Panc1 (cell line): ENCODE measurements around the gene MS4A15. TPM values are rescaled to one million over a fixed set of nuclear protein-coding genes. Genes with fewer than 3 reads are reported as not detected.

ENCODE experiments used
- ATAC-seq: fragments of 200-7000 bp; cut with Tn5 transposase; 2 replicates; pipeline ENCODE4 v1.9.1; 2020; ENCODE audit warnings: mild to moderate bottlenecking, moderate library complexity
- BruUV-seq: library from RNA; stranded (reverse); fragments of 400-500 nt; replicated peaks from 2 replicates; lab custom pipeline; 2021; lab: Mats Ljungman, UMichigan
- CTCF ChIA-PET: fragments of 300-600 bp; sonication (Branson Sonifier 250); formaldehyde crosslinking; loops from one replicate; lab custom pipeline; 2022; ENCODE audit warnings: antibody characterized with exemption; lab: Charles Lee
- POLR2A ChIA-PET: fragments of 300-600 bp; sonication (Branson Sonifier 250); formaldehyde crosslinking; loops from one replicate; lab custom pipeline; 2022; ENCODE audit warnings: antibody characterized with exemption; lab: Charles Lee
- DNase-seq: peaks from one replicate; pipeline ENCODE4 v3.0.0-alpha.2; 2010; ENCODE audit warnings: low read depth, low spot score
- H3K27ac ChIP-seq: 2 replicates; pipeline ENCODE4 v1.5.1; 2011; ENCODE audit warnings: mild to moderate bottlenecking, low read length, inconsistent platforms
- H3K27me3 ChIP-seq: fragments of 200-500 bp; sonication (Bioruptor generic); 2 replicates; pipeline ENCODE4 v1.6.0; 2014; ENCODE audit warnings: low read length, inconsistent platforms; ENCODE audit not compliant: control insufficient read depth, insufficient read depth
- H3K36me3 ChIP-seq: fragments of 200-500 bp; sonication (Bioruptor generic); 2 replicates; pipeline ENCODE4 v1.5.1; 2014; ENCODE audit warnings: inconsistent platforms, mild to moderate bottlenecking, low read length, moderate library complexity; ENCODE audit not compliant: control insufficient read depth, insufficient read depth
- H3K4me1 ChIP-seq: 2 replicates; pipeline ENCODE4 v1.5.1; 2011; ENCODE audit warnings: inconsistent platforms, mild to moderate bottlenecking, low read length, moderate library complexity; ENCODE audit not compliant: control insufficient read depth, insufficient read depth
- H3K4me3 ChIP-seq, 2 experiments: 2 replicates each; pipeline ENCODE4 v1.5.1; 2011 to 2012; ENCODE audit warnings: low read depth in 2 of 2, low read length in 2 of 2, mild to moderate bottlenecking in 2 of 2, inconsistent platforms in 1 of 2, moderate library complexity in 1 of 2
- H3K9me3 ChIP-seq: fragments of 200-500 bp; sonication (Bioruptor generic); 2 replicates; pipeline ENCODE4 v1.5.1; 2014; ENCODE audit warnings: low read depth, mild to moderate bottlenecking, inconsistent platforms, low read length, moderate library complexity; ENCODE audit not compliant: control insufficient read depth, insufficient read depth
- CTCF ChIP-seq: fragments of 450-650 bp; IDR thresholded peaks from 2 replicates; pipeline ENCODE4 v1.5.1; 2017; ENCODE audit warnings: mild to moderate bottlenecking
- POLR2AphosphoS5 ChIP-seq: IDR thresholded peaks from 2 replicates; pipeline ENCODE4 v1.6.1; 2012; ENCODE audit warnings: mild to moderate bottlenecking, low read depth, low read length, moderate library complexity
- SIN3A ChIP-seq: IDR thresholded peaks from 2 replicates; pipeline ENCODE4 v1.6.1; 2012; ENCODE audit warnings: low read depth, mild to moderate bottlenecking, low read length, moderate library complexity, borderline replicate concordance; ENCODE audit not compliant: insufficient read depth
- TCF7L2 ChIP-seq: IDR thresholded peaks from 2 replicates; pipeline ENCODE4 v1.6.1; 2011; ENCODE audit warnings: mild to moderate bottlenecking, low read depth, low read length, inconsistent platforms
- in situ Hi-C: cut with HindIII; loops from 2 replicates; pipeline ENCODE4 v1.10.0; 2016; ENCODE audit warnings: low sequenced_read_pairs, low pct_unique_long_range_greater_than_20kb
- intact Hi-C: fragments of 100-400 bp; cut with micrococcal nuclease; formaldehyde crosslinking; loops from one replicate; pipeline ENCODE4 v1.10.0; 2022; ENCODE audit not compliant: unreplicated experiment
- total RNA-seq: library from RNA; stranded (reverse); gene quantifications from one replicate; pipeline ENCODE4 v1.2.1, GENCODE V29; 2021; ENCODE audit not compliant: unreplicated experiment
- TF ChIP-seq, protein P1 (sequence below), 2 experiments: IDR thresholded peaks; 2 replicates each; pipeline ENCODE4 v1.6.1; 2011 to 2012; ENCODE audit warnings: low read depth in 2 of 2, control low read depth in 1 of 2, low read length in 1 of 2, mild to moderate bottlenecking in 1 of 2, moderate library complexity in 1 of 2; ENCODE audit not compliant: insufficient read depth in 1 of 2

MS4A15 gene
- total RNA-seq, 1 experiment from 2014 or later, result not detected

- DNase-seq, result no peak
- POLR2A ChIA-PET, result no interaction called here
- Histone ChIP-seq H3K4me1 (no peaks in the 10 kb centered on the region), H3K4me3 (no peak overlapping the region), H3K9me3 (no peaks in the 10 kb centered on the region), H3K36me3 (no peaks in the 10 kb centered on the region), H3K27ac (no peak overlapping the region), H3K27me3 (peaks cover 6% of the 10 kb centered on the region)
- in situ Hi-C loops, result no loop called here
- intact Hi-C loops, result no loop called here
- TF ChIP-seq SIN3A, result no peak
- TF ChIP-seq TCF7L2, result no peak
- TF ChIP-seq CTCF, result no peak
- no peak for TF ChIP-seq POLR2AphosphoS5
- TF ChIP-seq, protein P1, sequence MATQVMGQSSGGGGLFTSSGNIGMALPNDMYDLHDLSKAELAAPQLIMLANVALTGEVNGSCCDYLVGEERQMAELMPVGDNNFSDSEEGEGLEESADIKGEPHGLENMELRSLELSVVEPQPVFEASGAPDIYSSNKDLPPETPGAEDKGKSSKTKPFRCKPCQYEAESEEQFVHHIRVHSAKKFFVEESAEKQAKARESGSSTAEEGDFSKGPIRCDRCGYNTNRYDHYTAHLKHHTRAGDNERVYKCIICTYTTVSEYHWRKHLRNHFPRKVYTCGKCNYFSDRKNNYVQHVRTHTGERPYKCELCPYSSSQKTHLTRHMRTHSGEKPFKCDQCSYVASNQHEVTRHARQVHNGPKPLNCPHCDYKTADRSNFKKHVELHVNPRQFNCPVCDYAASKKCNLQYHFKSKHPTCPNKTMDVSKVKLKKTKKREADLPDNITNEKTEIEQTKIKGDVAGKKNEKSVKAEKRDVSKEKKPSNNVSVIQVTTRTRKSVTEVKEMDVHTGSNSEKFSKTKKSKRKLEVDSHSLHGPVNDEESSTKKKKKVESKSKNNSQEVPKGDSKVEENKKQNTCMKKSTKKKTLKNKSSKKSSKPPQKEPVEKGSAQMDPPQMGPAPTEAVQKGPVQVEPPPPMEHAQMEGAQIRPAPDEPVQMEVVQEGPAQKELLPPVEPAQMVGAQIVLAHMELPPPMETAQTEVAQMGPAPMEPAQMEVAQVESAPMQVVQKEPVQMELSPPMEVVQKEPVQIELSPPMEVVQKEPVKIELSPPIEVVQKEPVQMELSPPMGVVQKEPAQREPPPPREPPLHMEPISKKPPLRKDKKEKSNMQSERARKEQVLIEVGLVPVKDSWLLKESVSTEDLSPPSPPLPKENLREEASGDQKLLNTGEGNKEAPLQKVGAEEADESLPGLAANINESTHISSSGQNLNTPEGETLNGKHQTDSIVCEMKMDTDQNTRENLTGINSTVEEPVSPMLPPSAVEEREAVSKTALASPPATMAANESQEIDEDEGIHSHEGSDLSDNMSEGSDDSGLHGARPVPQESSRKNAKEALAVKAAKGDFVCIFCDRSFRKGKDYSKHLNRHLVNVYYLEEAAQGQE (IDR thresholded peaks at IDR 0.05; ENCODE audit: insufficient read depth in 1 of 2, low read depth in 2 of 2, low read length in 1 of 2), result no peak
- ATAC-seq, result no peak
- CTCF ChIA-PET, result no interaction called here
- BruUV-seq, result no TSS peak
Observed at GRCh38 chr11:60748821-60749220, 7.8 kb upstream of the MS4A15 start.

GRCh38 chr11:60750911-60751310 lies 5.8 kb upstream of the MS4A15 start:
- intact Hi-C loops, result loop anchor here (10.0 kb wide), 1 partner anchor 486 kb away; no protein-coding TSS in a partner anchor

More at GRCh38 chr11:60750911-60751310, 5.8 kb upstream of the MS4A15 start:
- H3K27me3 ChIP-seq, result peaks cover 2% of the 10 kb centered on the region; the same call in 1 of the 2 replicates
- TF ChIP-seq SIN3A, result no peak
- TF ChIP-seq, protein P1 (IDR thresholded peaks at IDR 0.05; ENCODE audit: insufficient read depth in 1 of 2, low read depth in 2 of 2, low read length in 1 of 2), result no peak
- no peak for TF ChIP-seq CTCF
- no peak for TF ChIP-seq TCF7L2
- no peaks in the 10 kb centered on the region for H3K9me3 ChIP-seq
- BruUV-seq, result no TSS peak
- H3K27ac ChIP-seq, result no peak overlapping the region
- no peak for ATAC-seq
- H3K4me3 ChIP-seq, result no peak overlapping the region
- in situ Hi-C loops, result no loop called here
- DNase-seq, result no peak
- H3K36me3 ChIP-seq, result no peaks in the 10 kb centered on the region
- no peaks in the 10 kb centered on the region for H3K4me1 ChIP-seq
- POLR2A ChIA-PET, result no interaction called here
- CTCF ChIA-PET, result no interaction called here
